Caco-2 (cell line): Measurements from ENCODE around the gene E2F4. TPM values are rescaled to one million over a fixed set of nuclear protein-coding genes. Genes with fewer than 3 reads are reported as not detected.

Source experiments
- BruUV-seq: library from RNA; stranded (reverse); fragments of 400-500 nt; replicated peaks from 2 replicates; lab custom pipeline; 2021; lab: Mats Ljungman, UMichigan
- CTCF ChIA-PET: fragments of 300-600 bp; sonication (Branson Sonifier 250); formaldehyde crosslinking; loops from one replicate; lab custom pipeline; 2022; ENCODE audit warnings: antibody characterized with exemption; lab: Charles Lee
- POLR2A ChIA-PET: fragments of 300-600 bp; sonication (Branson Sonifier 250); formaldehyde crosslinking; loops from one replicate; lab custom pipeline; 2022; ENCODE audit warnings: antibody characterized with exemption; lab: Charles Lee
- DNase-seq, 2 experiments: peaks; one replicate each; pipeline versions ENCODE4 v3.0.0 to v3.0.0-alpha.2; 2020 to 2022
- H3K27me3 ChIP-seq: replicated peaks from 2 replicates; pipeline ENCODE4 v1.6.0; 2011; ENCODE audit warnings: low read length; ENCODE audit not compliant: control insufficient read depth, insufficient read depth
- H3K36me3 ChIP-seq: 2 replicates; pipeline ENCODE4 v1.5.1; 2011; ENCODE audit warnings: low read length; ENCODE audit not compliant: control insufficient read depth, insufficient read depth
- H3K4me1 ChIP-seq: fragments of 250-450 bp; sonication (Bioruptor Pico); 2 replicates; pipeline ENCODE4 v1.5.1; 2020; ENCODE audit warnings: mild to moderate bottlenecking
- H3K4me3 ChIP-seq: 2 replicates; pipeline ENCODE4 v1.5.1; 2011; ENCODE audit warnings: low read depth, mild to moderate bottlenecking, control low read depth, low read length
- H3K9me3 ChIP-seq: fragments of 250-450 bp; sonication (Bioruptor Pico); 2 replicates; pipeline ENCODE4 v1.5.1; 2020; ENCODE audit warnings: mild to moderate bottlenecking, moderate library complexity
- H3K27ac Mint-ChIP-seq: one replicate; pipeline ENCODE4 v1.8.0; 2022; ENCODE audit warnings: mixed read lengths; ENCODE audit not compliant: unreplicated experiment
- H3K27me3 Mint-ChIP-seq: one replicate; pipeline ENCODE4 v1.8.0; 2022; ENCODE audit warnings: mixed read lengths; ENCODE audit not compliant: insufficient read depth, unreplicated experiment
- H3K36me3 Mint-ChIP-seq: one replicate; pipeline ENCODE4 v1.8.0; 2022; ENCODE audit warnings: mild to moderate bottlenecking, mixed read lengths; ENCODE audit not compliant: insufficient read depth, unreplicated experiment
- H3K4me1 Mint-ChIP-seq: one replicate; pipeline ENCODE4 v1.8.0; 2022; ENCODE audit warnings: low read depth, mixed read lengths; ENCODE audit not compliant: unreplicated experiment
- H3K4me3 Mint-ChIP-seq: one replicate; pipeline ENCODE4 v1.8.0; 2022; ENCODE audit warnings: mild to moderate bottlenecking, moderate library complexity, mixed read lengths; ENCODE audit not compliant: unreplicated experiment
- H3K9me3 Mint-ChIP-seq: one replicate; pipeline ENCODE4 v1.8.0; 2022; ENCODE audit warnings: mixed read lengths; ENCODE audit not compliant: unreplicated experiment
- intact Hi-C: fragments of 100-400 bp; cut with micrococcal nuclease; formaldehyde crosslinking; loops from one replicate; pipeline ENCODE4 v1.10.0; 2022; ENCODE audit not compliant: unreplicated experiment
- total RNA-seq: library from RNA; stranded (reverse); gene quantifications from 2 replicates; pipeline ENCODE4 v1.2.3, GENCODE V29; 2022
- TF ChIP-seq, protein P1 (sequence below), 2 experiments: fragments of 200-600 bp in 1 of 2; IDR thresholded peaks; 1 replicate in 1 of 2; 2 replicates in 1 of 2; pipeline versions ENCODE4 v1.5.1 to v1.8.0; 2011 to 2022; ENCODE audit warnings: antibody characterized with exemption in 1 of 2, control low read depth in 1 of 2, inconsistent platforms in 1 of 2, low read depth in 1 of 2, low read length in 1 of 2, mild to moderate bottlenecking in 1 of 2, moderate library complexity in 1 of 2; ENCODE audit not compliant: insufficient read depth in 1 of 2, severe bottlenecking in 1 of 2, unreplicated experiment in 1 of 2

E2F4 gene
- total RNA-seq, 1 experiment from 2014 or later = 115 TPM

DNA sequence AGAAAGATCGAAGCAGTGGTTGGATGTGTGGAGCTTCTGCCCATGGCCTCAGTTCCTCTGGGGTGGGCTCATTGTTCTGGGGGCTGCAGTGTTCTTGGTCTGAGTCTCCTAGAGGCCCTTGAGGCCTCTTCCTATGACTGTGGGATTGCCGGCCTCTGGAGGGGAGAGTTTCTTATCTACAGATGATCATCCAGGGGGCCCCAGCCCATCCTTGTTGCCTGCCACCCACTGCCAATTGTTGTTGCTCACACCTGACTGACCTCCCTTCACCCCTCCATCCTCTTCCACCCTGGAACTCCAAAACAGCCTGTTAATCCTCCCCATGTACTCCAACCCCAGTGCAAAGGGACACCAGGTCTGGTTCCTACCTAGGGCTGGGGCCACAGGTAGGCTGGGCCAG is 47.0 kb upstream of the E2F4 start:
- H3K36me3 ChIP-seq = peaks cover 7% of the 10 kb centered on the region
- H3K9me3 Mint-ChIP-seq = no peaks in the 10 kb centered on the region
- no peaks in the 10 kb centered on the region for H3K27me3 Mint-ChIP-seq
- H3K4me3 Mint-ChIP-seq = no peak overlapping the region
- TF ChIP-seq, protein P1, sequence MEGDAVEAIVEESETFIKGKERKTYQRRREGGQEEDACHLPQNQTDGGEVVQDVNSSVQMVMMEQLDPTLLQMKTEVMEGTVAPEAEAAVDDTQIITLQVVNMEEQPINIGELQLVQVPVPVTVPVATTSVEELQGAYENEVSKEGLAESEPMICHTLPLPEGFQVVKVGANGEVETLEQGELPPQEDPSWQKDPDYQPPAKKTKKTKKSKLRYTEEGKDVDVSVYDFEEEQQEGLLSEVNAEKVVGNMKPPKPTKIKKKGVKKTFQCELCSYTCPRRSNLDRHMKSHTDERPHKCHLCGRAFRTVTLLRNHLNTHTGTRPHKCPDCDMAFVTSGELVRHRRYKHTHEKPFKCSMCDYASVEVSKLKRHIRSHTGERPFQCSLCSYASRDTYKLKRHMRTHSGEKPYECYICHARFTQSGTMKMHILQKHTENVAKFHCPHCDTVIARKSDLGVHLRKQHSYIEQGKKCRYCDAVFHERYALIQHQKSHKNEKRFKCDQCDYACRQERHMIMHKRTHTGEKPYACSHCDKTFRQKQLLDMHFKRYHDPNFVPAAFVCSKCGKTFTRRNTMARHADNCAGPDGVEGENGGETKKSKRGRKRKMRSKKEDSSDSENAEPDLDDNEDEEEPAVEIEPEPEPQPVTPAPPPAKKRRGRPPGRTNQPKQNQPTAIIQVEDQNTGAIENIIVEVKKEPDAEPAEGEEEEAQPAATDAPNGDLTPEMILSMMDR (IDR thresholded peaks at IDR 0.05; ENCODE audit: insufficient read depth in 1 of 2, low read depth in 1 of 2, low read length in 1 of 2, severe bottlenecking in 1 of 2, unreplicated experiment in 1 of 2) = no peak
- intact Hi-C loops = no loop called here
- no peak overlapping the region for H3K27ac Mint-ChIP-seq
- DNase-seq = no peak
- peaks cover 82% of the 10 kb centered on the region for H3K36me3 Mint-ChIP-seq
- H3K4me1 Mint-ChIP-seq = no peaks in the 10 kb centered on the region
- H3K4me1 ChIP-seq = no peaks in the 10 kb centered on the region; the same call in 1 of the 2 replicates
- H3K27me3 ChIP-seq = no peaks in the 10 kb centered on the region
- POLR2A ChIA-PET = no interaction called here
- no peak overlapping the region for H3K4me3 ChIP-seq
- CTCF ChIA-PET = interaction anchor here (1.3 kb wide), 1 partner anchor 10 kb away, joined by 3 read pairs; no protein-coding TSS in a partner anchor
- BruUV-seq = no TSS peak
- H3K9me3 ChIP-seq = no peaks in the 10 kb centered on the region

DNA sequence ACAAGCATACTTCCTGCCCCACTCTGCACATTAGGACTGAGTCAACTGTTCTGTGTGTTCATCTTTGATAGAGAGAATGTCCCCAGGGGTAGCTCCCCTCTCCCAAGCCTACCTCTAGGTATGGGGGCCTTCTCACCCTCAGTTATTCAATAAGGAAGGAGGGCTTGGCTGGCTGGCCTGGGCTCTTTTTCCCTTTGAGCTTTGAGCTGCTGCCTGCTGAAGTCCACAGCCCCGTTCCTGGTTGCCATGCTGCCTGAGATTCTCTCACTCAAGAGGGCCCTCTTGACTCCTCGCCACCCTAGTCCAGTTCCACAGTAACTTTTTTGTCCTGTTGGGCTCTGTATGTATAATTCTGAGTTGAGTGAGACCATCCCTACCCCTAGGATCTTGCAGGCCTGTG is 46.2 kb upstream of the E2F4 start:
- intact Hi-C loops = no loop called here
- POLR2A ChIA-PET = no interaction called here
- no peak overlapping the region for H3K4me3 ChIP-seq
- Mint-ChIP-seq H3K4me3 (no peak overlapping the region), H3K27ac (no peak overlapping the region), H3K27me3 (no peaks in the 10 kb centered on the region), H3K4me1 (no peaks in the 10 kb centered on the region), H3K36me3 (peaks cover 79% of the 10 kb centered on the region), H3K9me3 (no peaks in the 10 kb centered on the region)
- TF ChIP-seq, protein P1 (IDR thresholded peaks at IDR 0.05; ENCODE audit: insufficient read depth in 1 of 2, low read depth in 1 of 2, low read length in 1 of 2, severe bottlenecking in 1 of 2, unreplicated experiment in 1 of 2) = no peak
- no peak for DNase-seq
- no peaks in the 10 kb centered on the region for H3K27me3 ChIP-seq
- H3K4me1 ChIP-seq = no peaks in the 10 kb centered on the region; the same call in 1 of the 2 replicates
- H3K36me3 ChIP-seq = peaks cover 4% of the 10 kb centered on the region
- no peaks in the 10 kb centered on the region for H3K9me3 ChIP-seq
- no TSS peak for BruUV-seq
- CTCF ChIA-PET = interaction anchor here (0.6 to 1.3 kb wide), 2 partner anchors 9 to 28 kb away, joined by 3 read pairs; no protein-coding TSS in a partner anchor

DNA sequence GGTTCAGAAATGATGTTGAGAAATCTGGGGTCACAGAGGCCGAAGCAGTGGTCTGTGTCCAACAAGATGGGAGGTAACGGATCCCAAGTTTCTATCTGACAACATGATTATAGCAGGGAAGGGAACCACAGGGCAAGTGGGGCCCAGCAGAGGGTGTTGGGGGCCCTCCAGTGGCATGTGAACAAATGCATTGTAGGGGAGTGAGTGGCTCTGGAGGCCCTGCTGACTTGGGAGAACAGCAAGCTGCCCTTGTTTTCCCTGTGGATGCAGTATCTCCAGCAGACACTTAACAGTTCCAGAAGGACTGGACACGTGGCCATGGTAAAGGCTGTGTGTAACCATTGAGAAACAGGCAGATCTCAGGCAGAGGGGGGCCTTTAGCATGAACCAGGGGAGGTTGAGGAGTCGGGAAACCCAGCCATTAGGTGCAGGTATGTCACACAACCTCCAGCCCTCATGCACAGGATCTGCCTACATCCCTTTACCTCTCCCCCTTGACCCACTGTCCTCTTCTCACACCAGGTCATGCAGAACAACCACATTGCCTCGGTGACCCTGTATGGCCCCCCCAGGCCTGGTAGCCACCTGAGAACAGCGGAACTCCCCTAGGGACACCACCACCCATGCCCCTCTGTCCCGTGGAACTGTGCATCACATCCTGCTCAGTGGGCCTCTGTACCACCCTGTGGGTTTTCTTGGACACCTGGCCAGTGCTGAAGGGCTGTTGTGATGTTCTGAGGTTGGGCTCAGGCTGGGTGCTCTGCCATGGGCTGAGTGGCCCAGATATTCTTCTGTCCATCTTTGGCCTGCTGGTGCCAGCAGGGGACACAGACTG is 45.2 kb upstream of the E2F4 start:
- Histone ChIP-seq H3K9me3 (no peaks in the 10 kb centered on the region), H3K27me3 (no peaks in the 10 kb centered on the region), H3K4me1 (no peaks in the 10 kb centered on the region; the same call in none of the 2 replicates), H3K4me3 (no peak overlapping the region), H3K36me3 (peaks cover 4% of the 10 kb centered on the region)
- POLR2A ChIA-PET = no interaction called here
- DNase-seq = no peak
- intact Hi-C loops = no loop called here
- no TSS peak for BruUV-seq
- Mint-ChIP-seq H3K4me1 (no peaks in the 10 kb centered on the region), H3K27ac (no peak overlapping the region), H3K27me3 (no peaks in the 10 kb centered on the region), H3K4me3 (no peak overlapping the region), H3K36me3 (peaks cover 76% of the 10 kb centered on the region), H3K9me3 (no peaks in the 10 kb centered on the region)
- CTCF ChIA-PET = no interaction called here
- TF ChIP-seq, protein P1 (IDR thresholded peaks at IDR 0.05; ENCODE audit: insufficient read depth in 1 of 2, low read depth in 1 of 2, low read length in 1 of 2, severe bottlenecking in 1 of 2, unreplicated experiment in 1 of 2) = no peak
